ENCODE measurements around the gene CCT8. TPM values are rescaled to one million over a fixed set of nuclear protein-coding genes. Genes with fewer than 3 reads are reported as not detected.

CCT8 gene
- total and polyA plus RNA-seq, 9 of the 15 experiments (the other 6 are each of a cell fraction or from before 2014, with no cell fraction given), result 451 to 1,153 (median 677) TPM

DNA sequence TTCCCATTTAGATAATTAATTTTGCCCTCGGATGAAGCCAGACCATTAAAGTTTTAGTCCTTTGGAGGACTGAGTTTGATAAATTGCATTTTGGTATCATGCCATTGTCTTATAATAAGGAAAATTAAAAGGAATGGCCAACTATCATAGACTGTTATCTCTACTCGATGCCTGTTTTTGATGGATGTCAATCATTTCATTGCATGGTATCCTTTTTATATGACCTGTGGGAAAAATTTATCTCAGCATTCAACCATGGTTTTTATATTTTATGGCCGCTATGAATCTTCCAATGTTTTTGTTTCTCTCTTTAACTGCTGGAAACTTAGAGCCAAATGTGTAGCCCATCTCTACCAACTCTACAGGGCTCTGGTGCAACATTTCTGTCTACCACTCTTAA, 9.9 kb upstream of the CCT8 start:
- H4K20me1 ChIP-seq (replicated peaks; ENCODE audit: control insufficient read depth, insufficient read depth, low read length), result no peaks in the 10 kb centered on the region
- no peak for ATAC-seq
- in situ Hi-C loops (cut with MboI), result no loop called here
- H3K4me1 ChIP-seq (replicated peaks in 1 of 2; ENCODE audit: control insufficient read depth in 2 of 2, insufficient read depth in 2 of 2, low read length in 2 of 2), result peaks cover 0 to 3% of the 10 kb centered on the region in 2 experiments; a peak in 2 of 5 replicates
- peaks cover 4 to 10% of the 10 kb centered on the region in 2 experiments; a peak in 4 of 5 replicates for H3K27me3 ChIP-seq (ENCODE audit: control insufficient read depth in 2 of 2, insufficient read depth in 2 of 2, low read length in 2 of 2)
- H3K4me3 ChIP-seq, result no peak overlapping the region
- no peak for FAIRE-seq
- ChIA-PET POLR2A (no interaction called here), CTCF (ENCODE audit: low intra/inter-chr PET ratio) (no interaction called here)
- no peaks in the 10 kb centered on the region for H3K36me3 ChIP-seq (ENCODE audit: control insufficient read depth, insufficient read depth, low read length)
- H3K4me2 ChIP-seq (ENCODE audit: insufficient read depth, low read length), result no peak overlapping the region
- WGBS (ENCODE audit: insufficient coverage, low coverage, missing lambda C conversion rate), result 15% methylated on average over 3 of the region's 3 CpGs
- H3K9ac ChIP-seq (ENCODE audit: insufficient read depth in 1 of 2, low read depth in 2 of 2, low read length in 2 of 2), result no peak overlapping the region
- DNase-seq (ENCODE audit: extremely low read depth in 1 of 4, low spot score in 3 of 4), result no peak
- no peak for TF ChIP-seq MTA2 (IDR thresholded peaks at IDR 0.05; ENCODE audit: low read depth)
- TF ChIP-seq HMG20A (CRISPR knock-in tag; conservative IDR thresholded peaks at IDR 0.05), result no peak
- no peak for TF ChIP-seq KLF1 (tag; IDR thresholded peaks at IDR 0.05)
- TF ChIP-seq TBP (optimal IDR thresholded peaks at IDR 0.05; ENCODE audit: low read depth, low read length), result no peak
- no peak for TF ChIP-seq HCFC1 (IDR thresholded peaks at IDR 0.05; ENCODE audit: low read depth, low read length)
- TF ChIP-seq MAZ (CRISPR knock-in tag; conservative IDR thresholded peaks at IDR 0.05 in 1 of 2, IDR thresholded peaks at IDR 0.05 in 1 of 2), result no peak
- TF ChIP-seq ATF4 (CRISPR knock-in tag; IDR thresholded peaks at IDR 0.05), result no peak
- no peak for TF ChIP-seq ARNT (IDR thresholded peaks at IDR 0.05)
- TF ChIP-seq TFAM (CRISPR knock-in tag; conservative IDR thresholded peaks at IDR 0.05), result no peak
- TF ChIP-seq BCL6 (CRISPR knock-in tag; IDR thresholded peaks at IDR 0.05), result no peak
- TF ChIP-seq ZNF41 (CRISPR knock-in tag; conservative IDR thresholded peaks at IDR 0.05), result no peak
- no peak for TF ChIP-seq CHCHD3 (CRISPR knock-in tag; IDR thresholded peaks at IDR 0.05)
- TF ChIP-seq SAP30 (IDR thresholded peaks at IDR 0.05; ENCODE audit: borderline replicate concordance, insufficient read depth, low read depth, low read length, poor library complexity, severe bottlenecking), result no peak
- TF ChIP-seq DIDO1 (tag; IDR thresholded peaks at IDR 0.05; ENCODE audit: low read depth), result no peak
- TF ChIP-seq NONO (IDR thresholded peaks at IDR 0.05; ENCODE audit: low read depth in 2 of 2, low read length in 1 of 2), result no peak
- no peak for TF ChIP-seq GTF2E2 (tag; IDR thresholded peaks at IDR 0.05)
- no peak for TF ChIP-seq BRD9 (IDR thresholded peaks at IDR 0.05; ENCODE audit: low read depth, partially characterized antibody)
- no peak for TF ChIP-seq UBTF (IDR thresholded peaks at IDR 0.05; ENCODE audit: borderline replicate concordance in 1 of 2, low read depth in 2 of 2, low read length in 2 of 2)
- no peaks in the 10 kb centered on the region for H3K9me3 ChIP-seq (replicated peaks; ENCODE audit: control insufficient read depth, insufficient read depth, low read depth, low read length)
- no peaks in the 10 kb centered on the region for H3K79me2 ChIP-seq (ENCODE audit: control insufficient read depth, insufficient read depth, low read length)
- BruUV-seq (replicated peaks), result no TSS peak
- H2AFZ ChIP-seq (ENCODE audit: low read depth, low read length), result no peak overlapping the region
- no peak overlapping the region for H3K27ac ChIP-seq (ENCODE audit: extremely low read depth, low read depth, low read length)
- intact Hi-C loops (cut with micrococcal nuclease), result no loop called here
- H3K9me1 ChIP-seq (ENCODE audit: control insufficient read depth, insufficient read depth, low read length), result no peaks in the 10 kb centered on the region

All from K562 (cell line).